Liver (tissue), 9 donors: Measurements from ENCODE around the gene PCP2. TPM values are rescaled to one million over a fixed set of nuclear protein-coding genes. Genes with fewer than 3 reads are reported as not detected.

Experiments used
- DNase-seq: peaks from one replicate; pipeline ENCODE4 v3.0.0-alpha.2; 2017; ENCODE audit warnings: low spot score
- H3K27ac ChIP-seq, 2 donors: one replicate each; pipeline ENCODE4 v1.7.0; 2013; ENCODE audit warnings: inconsistent platforms in 2 of 2, low read length in 2 of 2, control low read depth in 1 of 2, low read depth in 1 of 2, mild to moderate bottlenecking in 1 of 2
- H3K27me3 ChIP-seq, 4 donors: one replicate each; pipeline versions ENCODE4 v1.6.1 to v1.7.0; 2013; ENCODE audit warnings: low read length in 3 of 4, inconsistent platforms in 1 of 4, mild to moderate bottlenecking in 1 of 4, moderate library complexity in 1 of 4; ENCODE audit not compliant: control insufficient read depth in 4 of 4, insufficient read depth in 4 of 4
- H3K36me3 ChIP-seq, 4 donors: one replicate each; pipeline versions ENCODE4 v1.6.1 to v1.7.0; 2013; ENCODE audit warnings: low read length in 3 of 4, mild to moderate bottlenecking in 3 of 4, low read depth in 1 of 4, moderate library complexity in 1 of 4; ENCODE audit not compliant: control insufficient read depth in 4 of 4, insufficient read depth in 3 of 4
- H3K4me1 ChIP-seq, 4 donors: one replicate each; pipeline versions ENCODE4 v1.6.1 to v1.7.0; 2013; ENCODE audit warnings: low read length in 3 of 4, mild to moderate bottlenecking in 3 of 4, moderate library complexity in 1 of 4; ENCODE audit not compliant: control insufficient read depth in 4 of 4, insufficient read depth in 4 of 4
- H3K4me3 ChIP-seq, 3 donors: one replicate each; pipeline versions ENCODE4 v1.6.1 to v1.7.0; 2013; ENCODE audit warnings: low read length in 3 of 3, control low read depth in 1 of 3, low read depth in 1 of 3, mild to moderate bottlenecking in 1 of 3
- H3K9ac ChIP-seq, 2 donors: one replicate each; pipeline ENCODE4 v1.7.0; 2013; ENCODE audit warnings: low read length in 2 of 2, mild to moderate bottlenecking in 2 of 2, moderate library complexity in 2 of 2, control low read depth in 1 of 2, low read depth in 1 of 2
- H3K9me3 ChIP-seq, 4 donors: one replicate each; pipeline versions ENCODE4 v1.6.1 to v1.7.0; 2013; ENCODE audit warnings: low read length in 3 of 4; ENCODE audit not compliant: control insufficient read depth in 4 of 4
- CTCF ChIP-seq: fragments of 150-350 bp; IDR thresholded peaks from 2 replicates; pipeline ENCODE4 v1.5.1; 2017; ENCODE audit warnings: improper control_type of control experiment, low read depth, low read length; ENCODE audit not compliant: missing input control
- EGR1 ChIP-seq, 2 donors: IDR thresholded peaks; 2 replicates each; pipeline ENCODE4 v1.6.1; 2016 to 2018; ENCODE audit warnings: antibody characterized with exemption in 2 of 2, low read depth in 2 of 2
- FOXA1 ChIP-seq: IDR thresholded peaks from 2 replicates; pipeline ENCODE4 v1.6.1; 2016; ENCODE audit warnings: antibody characterized with exemption
- FOXA2 ChIP-seq: IDR thresholded peaks from 2 replicates; pipeline ENCODE4 v1.6.1; 2016; ENCODE audit warnings: antibody characterized with exemption
- GABPA ChIP-seq, 2 donors: IDR thresholded peaks in 1 of 2; conservative IDR thresholded peaks in 1 of 2; 2 replicates each; pipeline ENCODE4 v1.6.1; 2016; ENCODE audit warnings: antibody characterized with exemption in 2 of 2, mild to moderate bottlenecking in 1 of 2, moderate library complexity in 1 of 2
- HNF4A ChIP-seq, 2 donors: conservative IDR thresholded peaks; 2 replicates each; pipeline ENCODE4 v1.6.1; 2016; ENCODE audit warnings: antibody characterized with exemption in 2 of 2, mild to moderate bottlenecking in 2 of 2
- HNF4G ChIP-seq: IDR thresholded peaks from 2 replicates; pipeline ENCODE4 v1.6.1; 2016; ENCODE audit warnings: antibody characterized with exemption
- JUND ChIP-seq, 2 donors: IDR thresholded peaks; 2 replicates each; pipeline ENCODE4 v1.6.1; 2016; ENCODE audit warnings: antibody characterized with exemption in 2 of 2
- MAX ChIP-seq: IDR thresholded peaks from 2 replicates; pipeline ENCODE4 v1.6.1; 2016; ENCODE audit warnings: antibody characterized with exemption
- NR2F2 ChIP-seq: IDR thresholded peaks from 2 replicates; pipeline ENCODE4 v1.6.1; 2016; ENCODE audit warnings: antibody characterized with exemption
- RAD21 ChIP-seq, 2 donors: IDR thresholded peaks; 2 replicates each; pipeline ENCODE4 v1.6.1; 2016; ENCODE audit warnings: antibody characterized with exemption in 2 of 2, mild to moderate bottlenecking in 2 of 2
- REST ChIP-seq: IDR thresholded peaks from 2 replicates; pipeline ENCODE4 v1.6.1; 2016; ENCODE audit warnings: antibody characterized with exemption, mild to moderate bottlenecking
- RXRA ChIP-seq, 2 donors: IDR thresholded peaks; 2 replicates each; pipeline ENCODE4 v1.6.1; 2017 to 2018; ENCODE audit warnings: antibody characterized with exemption in 2 of 2, mild to moderate bottlenecking in 1 of 2
- SP1 ChIP-seq: IDR thresholded peaks from 2 replicates; pipeline ENCODE4 v1.6.1; 2018; ENCODE audit warnings: antibody characterized with exemption, mild to moderate bottlenecking
- TAF1 ChIP-seq: conservative IDR thresholded peaks from 2 replicates; pipeline ENCODE4 v1.6.1; 2016; ENCODE audit warnings: antibody characterized with exemption, mild to moderate bottlenecking
- YY1 ChIP-seq: IDR thresholded peaks from 2 replicates; pipeline ENCODE4 v1.6.1; 2016; ENCODE audit warnings: antibody characterized with exemption, mild to moderate bottlenecking
- WGBS: extraction: QIAGEN DNeasy Blood & Tissue Kit; methylation state at CpG from one replicate; pipeline ENCODE4 v1.1.7; 2013; 5-methylcytosine and 5-hydroxymethylcytosine counted together
- polyA plus RNA-seq, 2 donors: library from polyadenylated mRNA; stranded (reverse) in 1 of 2; unstranded in 1 of 2; fragments of 200-250 nt in 1 of 2; fragments of >200 nt in 1 of 2; fragmentation: Nextera tagmentation in 1 of 2; extraction: Ambion mirVana in 1 of 2; gene quantifications; one replicate each; pipeline versions ENCODE4 v1.2.1 to v1.2.3, GENCODE V29; 2013 to 2015
- total RNA-seq, 2 donors: library from RNA; depleted of rRNA; stranded (reverse); fragments of >200 nt; gene quantifications; one replicate each; pipeline ENCODE4 v1.2.3, GENCODE V29; 2014
- TF ChIP-seq, protein P1 (sequence below): IDR thresholded peaks from 2 replicates; pipeline ENCODE4 v1.6.1; 2016; ENCODE audit warnings: antibody characterized with exemption
- TF ChIP-seq, protein P2 (sequence below): IDR thresholded peaks from 2 replicates; pipeline ENCODE4 v1.6.1; 2016; ENCODE audit warnings: antibody characterized with exemption
- donor health status: healthy.
- donor health status: healthy.
- donor health status: healthy.
- donor health status: healthy.
- donor health status: healthy.

PCP2 gene
- total and polyA plus RNA-seq, 4 donors: 0.08 to 0.25 TPM; not detected in 2

DNA sequence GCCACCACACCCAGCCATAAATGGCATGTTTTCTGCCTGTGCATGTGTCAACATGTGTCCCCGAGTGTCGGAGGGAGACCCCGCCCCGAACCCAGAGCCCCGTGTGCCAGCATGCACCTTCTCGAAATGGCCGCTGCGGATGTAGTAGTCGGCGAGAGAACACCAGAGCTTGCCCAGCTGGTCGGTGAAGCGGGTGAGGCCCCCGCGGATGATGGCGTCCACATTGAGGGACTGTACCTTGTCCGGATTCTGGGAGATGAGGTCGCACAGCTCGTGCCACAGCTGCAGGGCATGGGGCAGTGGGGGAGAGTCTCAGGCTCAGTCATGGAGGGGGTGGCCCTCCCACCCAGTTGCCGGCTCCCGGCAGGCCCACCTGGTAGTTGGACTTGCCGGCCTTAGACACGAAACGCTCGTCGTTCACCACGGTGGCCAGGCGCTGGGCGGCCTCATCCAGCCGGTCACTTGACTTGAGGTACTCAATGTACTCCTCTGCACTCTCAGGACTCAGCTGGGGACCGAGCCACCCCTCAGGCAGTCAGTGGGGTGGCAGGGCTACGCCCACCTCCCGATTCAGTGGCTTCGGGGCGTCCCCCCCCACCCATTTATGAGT, 7.7 kb downstream of the PCP2 start:
- TF ChIP-seq FOXA2 (no peak), JUND (IDR thresholded peaks at IDR 0.05) (no peak), NR2F2 (no peak), CTCF (no peak), MAX (no peak), RAD21 (IDR thresholded peaks at IDR 0.05) (no peak), SP1 (no peak), HNF4A (conservative IDR thresholded peaks at IDR 0.05) (no peak), FOXA1 (no peak), REST (no peak), HNF4G (no peak), RXRA (IDR thresholded peaks at IDR 0.05) (no peak), YY1 (no peak), EGR1 (IDR thresholded peaks at IDR 0.05; ENCODE audit: low read depth in 2 of 2) (no peak), TAF1 (no peak), GABPA (IDR thresholded peaks at IDR 0.05 in 1 of 2, conservative IDR thresholded peaks at IDR 0.05 in 1 of 2) (no peak)
- TF ChIP-seq, protein P1, sequence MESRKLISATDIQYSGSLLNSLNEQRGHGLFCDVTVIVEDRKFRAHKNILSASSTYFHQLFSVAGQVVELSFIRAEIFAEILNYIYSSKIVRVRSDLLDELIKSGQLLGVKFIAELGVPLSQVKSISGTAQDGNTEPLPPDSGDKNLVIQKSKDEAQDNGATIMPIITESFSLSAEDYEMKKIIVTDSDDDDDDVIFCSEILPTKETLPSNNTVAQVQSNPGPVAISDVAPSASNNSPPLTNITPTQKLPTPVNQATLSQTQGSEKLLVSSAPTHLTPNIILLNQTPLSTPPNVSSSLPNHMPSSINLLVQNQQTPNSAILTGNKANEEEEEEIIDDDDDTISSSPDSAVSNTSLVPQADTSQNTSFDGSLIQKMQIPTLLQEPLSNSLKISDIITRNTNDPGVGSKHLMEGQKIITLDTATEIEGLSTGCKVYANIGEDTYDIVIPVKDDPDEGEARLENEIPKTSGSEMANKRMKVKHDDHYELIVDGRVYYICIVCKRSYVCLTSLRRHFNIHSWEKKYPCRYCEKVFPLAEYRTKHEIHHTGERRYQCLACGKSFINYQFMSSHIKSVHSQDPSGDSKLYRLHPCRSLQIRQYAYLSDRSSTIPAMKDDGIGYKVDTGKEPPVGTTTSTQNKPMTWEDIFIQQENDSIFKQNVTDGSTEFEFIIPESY: no peak
- TF ChIP-seq, protein P2, sequence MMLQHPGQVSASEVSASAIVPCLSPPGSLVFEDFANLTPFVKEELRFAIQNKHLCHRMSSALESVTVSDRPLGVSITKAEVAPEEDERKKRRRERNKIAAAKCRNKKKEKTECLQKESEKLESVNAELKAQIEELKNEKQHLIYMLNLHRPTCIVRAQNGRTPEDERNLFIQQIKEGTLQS: no peak
- no peak for DNase-seq
- WGBS: 98% methylated on average over 34 of the region's 34 CpGs
- no peaks in the 10 kb centered on the region for H3K27me3 ChIP-seq
- H3K9ac ChIP-seq: no peak overlapping the region
- H3K36me3 ChIP-seq: peaks cover 17 to 52% (median 24%) of the 10 kb centered on the region in 4 donors
- H3K4me3 ChIP-seq: no peak overlapping the region
- H3K4me1 ChIP-seq: peaks cover 14 to 34% (median 24%) of the 10 kb centered on the region in 4 donors
- no peak overlapping the region for H3K27ac ChIP-seq
- H3K9me3 ChIP-seq: no peaks in the 10 kb centered on the region
